GM23338 (cell line): ENCODE results near the gene SRPRA. TPM values are rescaled to one million over a fixed set of nuclear protein-coding genes. Genes with fewer than 3 reads are reported as not detected.

Experiments
- CREB1 ChIP-seq: fragments of 250-450 bp; sonication (Bioruptor Pico); IDR thresholded peaks from 2 replicates; pipeline ENCODE4 v1.5.0; 2020; ENCODE audit warnings: low read depth, mild to moderate bottlenecking, moderate library complexity
- EZH2 ChIP-seq: fragments of 200-600 bp; sonication (generic); IDR thresholded peaks from one replicate; pipeline ENCODE4 v1.8.0; 2017; ENCODE audit warnings: antibody characterized with exemption, mild to moderate bottlenecking, low read depth; ENCODE audit not compliant: unreplicated experiment
- JUNB ChIP-seq: IDR thresholded peaks from one replicate; pipeline ENCODE4 v1.6.1; 2016; ENCODE audit warnings: antibody characterized with exemption; ENCODE audit not compliant: unreplicated experiment
- ZNF114 ChIP-seq: fragments of 250-450 bp; sonication (Bioruptor Pico); IDR thresholded peaks from 2 replicates; pipeline ENCODE4 v1.5.0; 2020; ENCODE audit warnings: mild to moderate bottlenecking, moderate library complexity
- ZNF331 ChIP-seq: fragments of 250-450 bp; sonication (Bioruptor Pico); IDR thresholded peaks from 2 replicates; pipeline ENCODE4 v1.5.0; 2020; ENCODE audit warnings: low read depth, mild to moderate bottlenecking, moderate library complexity
- polyA plus RNA-seq: library from polyadenylated mRNA; unstranded; fragments of >200 nt; fragmentation: Nextera tagmentation; extraction: Ambion mirVana; gene quantifications from 2 replicates; pipeline ENCODE4 v1.2.1, GENCODE V29; 2016
- total RNA-seq: library from RNA; depleted of rRNA; stranded (reverse); fragments of >200 nt; shearing (Covaris generic); gene quantifications from 2 replicates; pipeline ENCODE4 v1.2.3, GENCODE V29; 2014
- TF ChIP-seq, protein P1 (sequence below): fragments of 250-450 bp; sonication (Bioruptor Pico); IDR thresholded peaks from 2 replicates; pipeline ENCODE4 v1.5.0; 2020; ENCODE audit warnings: mild to moderate bottlenecking, moderate library complexity
- TF ChIP-seq, protein P2 (sequence below), 2 experiments: fragments of 200-600 bp in 1 of 2; sonication (generic) in 1 of 2; conservative IDR thresholded peaks; 2 replicates each; pipeline versions ENCODE4 v1.5.1 to v1.6.1; 2016 to 2017; ENCODE audit warnings: antibody characterized with exemption in 2 of 2, low read depth in 2 of 2, mild to moderate bottlenecking in 2 of 2, moderate library complexity in 1 of 2
- TF ChIP-seq, protein P3 (sequence below): IDR thresholded peaks from one replicate; pipeline ENCODE4 v1.6.1; 2018; ENCODE audit warnings: antibody characterized with exemption; ENCODE audit not compliant: unreplicated experiment

SRPRA gene
- total and polyA plus RNA-seq, 2 experiments from 2014 or later: 27.1 to 53.2 TPM

DNA sequence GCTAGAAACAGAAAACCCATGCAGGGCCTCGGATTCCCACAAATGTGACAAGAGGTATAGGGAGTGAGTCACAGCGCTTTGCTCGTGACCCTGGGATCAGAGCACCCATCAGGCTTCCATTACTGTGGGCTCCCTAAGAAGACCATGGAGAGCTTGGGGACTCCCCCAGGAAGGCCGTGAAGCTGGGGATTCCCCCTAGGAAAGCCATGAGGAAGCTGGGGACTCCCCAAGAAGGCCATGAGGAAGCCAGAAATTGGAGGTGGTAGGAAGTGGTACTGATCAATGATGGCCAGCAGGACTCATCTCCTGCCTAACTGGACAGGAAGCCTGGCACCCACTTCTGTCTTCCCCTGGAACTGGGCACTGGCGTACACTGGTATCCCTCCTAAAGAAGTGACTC, 25.0 kb upstream of the SRPRA start (continued):
- TF ChIP-seq, protein P1, sequence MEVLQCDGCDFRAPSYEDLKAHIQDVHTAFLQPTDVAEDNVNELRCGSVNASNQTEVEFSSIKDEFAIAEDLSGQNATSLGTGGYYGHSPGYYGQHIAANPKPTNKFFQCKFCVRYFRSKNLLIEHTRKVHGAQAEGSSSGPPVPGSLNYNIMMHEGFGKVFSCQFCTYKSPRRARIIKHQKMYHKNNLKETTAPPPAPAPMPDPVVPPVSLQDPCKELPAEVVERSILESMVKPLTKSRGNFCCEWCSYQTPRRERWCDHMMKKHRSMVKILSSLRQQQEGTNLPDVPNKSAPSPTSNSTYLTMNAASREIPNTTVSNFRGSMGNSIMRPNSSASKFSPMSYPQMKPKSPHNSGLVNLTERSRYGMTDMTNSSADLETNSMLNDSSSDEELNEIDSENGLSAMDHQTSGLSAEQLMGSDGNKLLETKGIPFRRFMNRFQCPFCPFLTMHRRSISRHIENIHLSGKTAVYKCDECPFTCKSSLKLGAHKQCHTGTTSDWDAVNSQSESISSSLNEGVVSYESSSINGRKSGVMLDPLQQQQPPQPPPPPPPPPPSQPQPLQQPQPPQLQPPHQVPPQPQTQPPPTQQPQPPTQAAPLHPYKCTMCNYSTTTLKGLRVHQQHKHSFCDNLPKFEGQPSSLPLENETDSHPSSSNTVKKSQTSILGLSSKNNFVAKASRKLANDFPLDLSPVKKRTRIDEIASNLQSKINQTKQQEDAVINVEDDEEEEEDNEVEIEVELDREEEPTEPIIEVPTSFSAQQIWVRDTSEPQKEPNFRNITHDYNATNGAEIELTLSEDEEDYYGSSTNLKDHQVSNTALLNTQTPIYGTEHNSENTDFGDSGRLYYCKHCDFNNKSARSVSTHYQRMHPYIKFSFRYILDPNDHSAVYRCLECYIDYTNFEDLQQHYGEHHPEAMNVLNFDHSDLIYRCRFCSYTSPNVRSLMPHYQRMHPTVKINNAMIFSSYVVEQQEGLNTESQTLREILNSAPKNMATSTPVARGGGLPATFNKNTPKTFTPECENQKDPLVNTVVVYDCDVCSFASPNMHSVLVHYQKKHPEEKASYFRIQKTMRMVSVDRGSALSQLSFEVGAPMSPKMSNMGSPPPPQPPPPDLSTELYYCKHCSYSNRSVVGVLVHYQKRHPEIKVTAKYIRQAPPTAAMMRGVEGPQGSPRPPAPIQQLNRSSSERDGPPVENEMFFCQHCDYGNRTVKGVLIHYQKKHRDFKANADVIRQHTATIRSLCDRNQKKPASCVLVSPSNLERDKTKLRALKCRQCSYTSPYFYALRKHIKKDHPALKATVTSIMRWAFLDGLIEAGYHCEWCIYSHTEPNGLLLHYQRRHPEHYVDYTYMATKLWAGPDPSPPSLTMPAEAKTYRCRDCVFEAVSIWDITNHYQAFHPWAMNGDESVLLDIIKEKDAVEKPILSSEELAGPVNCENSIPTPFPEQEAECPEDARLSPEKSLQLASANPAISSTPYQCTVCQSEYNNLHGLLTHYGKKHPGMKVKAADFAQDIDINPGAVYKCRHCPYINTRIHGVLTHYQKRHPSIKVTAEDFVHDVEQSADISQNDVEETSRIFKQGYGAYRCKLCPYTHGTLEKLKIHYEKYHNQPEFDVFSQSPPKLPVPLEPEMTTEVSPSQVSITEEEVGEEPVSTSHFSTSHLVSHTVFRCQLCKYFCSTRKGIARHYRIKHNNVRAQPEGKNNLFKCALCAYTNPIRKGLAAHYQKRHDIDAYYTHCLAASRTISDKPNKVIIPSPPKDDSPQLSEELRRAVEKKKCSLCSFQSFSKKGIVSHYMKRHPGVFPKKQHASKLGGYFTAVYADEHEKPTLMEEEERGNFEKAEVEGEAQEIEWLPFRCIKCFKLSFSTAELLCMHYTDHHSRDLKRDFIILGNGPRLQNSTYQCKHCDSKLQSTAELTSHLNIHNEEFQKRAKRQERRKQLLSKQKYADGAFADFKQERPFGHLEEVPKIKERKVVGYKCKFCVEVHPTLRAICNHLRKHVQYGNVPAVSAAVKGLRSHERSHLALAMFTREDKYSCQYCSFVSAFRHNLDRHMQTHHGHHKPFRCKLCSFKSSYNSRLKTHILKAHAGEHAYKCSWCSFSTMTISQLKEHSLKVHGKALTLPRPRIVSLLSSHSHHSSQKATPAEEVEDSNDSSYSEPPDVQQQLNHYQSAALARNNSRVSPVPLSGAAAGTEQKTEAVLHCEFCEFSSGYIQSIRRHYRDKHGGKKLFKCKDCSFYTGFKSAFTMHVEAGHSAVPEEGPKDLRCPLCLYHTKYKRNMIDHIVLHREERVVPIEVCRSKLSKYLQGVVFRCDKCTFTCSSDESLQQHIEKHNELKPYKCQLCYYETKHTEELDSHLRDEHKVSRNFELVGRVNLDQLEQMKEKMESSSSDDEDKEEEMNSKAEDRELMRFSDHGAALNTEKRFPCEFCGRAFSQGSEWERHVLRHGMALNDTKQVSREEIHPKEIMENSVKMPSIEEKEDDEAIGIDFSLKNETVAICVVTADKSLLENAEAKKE: no peak
- TF ChIP-seq, protein P2, sequence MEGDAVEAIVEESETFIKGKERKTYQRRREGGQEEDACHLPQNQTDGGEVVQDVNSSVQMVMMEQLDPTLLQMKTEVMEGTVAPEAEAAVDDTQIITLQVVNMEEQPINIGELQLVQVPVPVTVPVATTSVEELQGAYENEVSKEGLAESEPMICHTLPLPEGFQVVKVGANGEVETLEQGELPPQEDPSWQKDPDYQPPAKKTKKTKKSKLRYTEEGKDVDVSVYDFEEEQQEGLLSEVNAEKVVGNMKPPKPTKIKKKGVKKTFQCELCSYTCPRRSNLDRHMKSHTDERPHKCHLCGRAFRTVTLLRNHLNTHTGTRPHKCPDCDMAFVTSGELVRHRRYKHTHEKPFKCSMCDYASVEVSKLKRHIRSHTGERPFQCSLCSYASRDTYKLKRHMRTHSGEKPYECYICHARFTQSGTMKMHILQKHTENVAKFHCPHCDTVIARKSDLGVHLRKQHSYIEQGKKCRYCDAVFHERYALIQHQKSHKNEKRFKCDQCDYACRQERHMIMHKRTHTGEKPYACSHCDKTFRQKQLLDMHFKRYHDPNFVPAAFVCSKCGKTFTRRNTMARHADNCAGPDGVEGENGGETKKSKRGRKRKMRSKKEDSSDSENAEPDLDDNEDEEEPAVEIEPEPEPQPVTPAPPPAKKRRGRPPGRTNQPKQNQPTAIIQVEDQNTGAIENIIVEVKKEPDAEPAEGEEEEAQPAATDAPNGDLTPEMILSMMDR (conservative IDR thresholded peaks at IDR 0.05; ENCODE audit: low read depth in 2 of 2): no peak
- TF ChIP-seq EZH2: no peak
- TF ChIP-seq CREB1 (CRISPR knock-in tag): no peak
- TF ChIP-seq JUNB: no peak
- TF ChIP-seq, protein P3, sequence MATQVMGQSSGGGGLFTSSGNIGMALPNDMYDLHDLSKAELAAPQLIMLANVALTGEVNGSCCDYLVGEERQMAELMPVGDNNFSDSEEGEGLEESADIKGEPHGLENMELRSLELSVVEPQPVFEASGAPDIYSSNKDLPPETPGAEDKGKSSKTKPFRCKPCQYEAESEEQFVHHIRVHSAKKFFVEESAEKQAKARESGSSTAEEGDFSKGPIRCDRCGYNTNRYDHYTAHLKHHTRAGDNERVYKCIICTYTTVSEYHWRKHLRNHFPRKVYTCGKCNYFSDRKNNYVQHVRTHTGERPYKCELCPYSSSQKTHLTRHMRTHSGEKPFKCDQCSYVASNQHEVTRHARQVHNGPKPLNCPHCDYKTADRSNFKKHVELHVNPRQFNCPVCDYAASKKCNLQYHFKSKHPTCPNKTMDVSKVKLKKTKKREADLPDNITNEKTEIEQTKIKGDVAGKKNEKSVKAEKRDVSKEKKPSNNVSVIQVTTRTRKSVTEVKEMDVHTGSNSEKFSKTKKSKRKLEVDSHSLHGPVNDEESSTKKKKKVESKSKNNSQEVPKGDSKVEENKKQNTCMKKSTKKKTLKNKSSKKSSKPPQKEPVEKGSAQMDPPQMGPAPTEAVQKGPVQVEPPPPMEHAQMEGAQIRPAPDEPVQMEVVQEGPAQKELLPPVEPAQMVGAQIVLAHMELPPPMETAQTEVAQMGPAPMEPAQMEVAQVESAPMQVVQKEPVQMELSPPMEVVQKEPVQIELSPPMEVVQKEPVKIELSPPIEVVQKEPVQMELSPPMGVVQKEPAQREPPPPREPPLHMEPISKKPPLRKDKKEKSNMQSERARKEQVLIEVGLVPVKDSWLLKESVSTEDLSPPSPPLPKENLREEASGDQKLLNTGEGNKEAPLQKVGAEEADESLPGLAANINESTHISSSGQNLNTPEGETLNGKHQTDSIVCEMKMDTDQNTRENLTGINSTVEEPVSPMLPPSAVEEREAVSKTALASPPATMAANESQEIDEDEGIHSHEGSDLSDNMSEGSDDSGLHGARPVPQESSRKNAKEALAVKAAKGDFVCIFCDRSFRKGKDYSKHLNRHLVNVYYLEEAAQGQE: no peak
- no peak for TF ChIP-seq ZNF331 (CRISPR knock-in tag)
- no peak for TF ChIP-seq ZNF114
